IMR-90 (cell line): ENCODE measurements around the gene CWF19L1. TPM values are rescaled to one million over a fixed set of nuclear protein-coding genes. Genes with fewer than 3 reads are reported as not detected.
A peak's percentile ranks its signal among the peaks of the same experiment; 100 is the strongest.

Source experiments
- ATAC-seq: fragments of 200-7000 bp; cut with Tn5 transposase; 2 replicates; pipeline ENCODE4 v1.9.1; 2020; ENCODE audit warnings: low read depth, mild to moderate bottlenecking, moderate library complexity
- BruUV-seq: library from RNA; stranded (reverse); fragments of 400-500 nt; replicated peaks from 2 replicates; lab custom pipeline; 2021; lab: Mats Ljungman, UMichigan
- CTCF ChIA-PET: fragments of 300-600 bp; formaldehyde crosslinking; extraction: SDS; loops from one replicate; lab custom pipeline; 2021; ENCODE audit warnings: antibody characterized with exemption; lab: Yijun Ruan, JAX
- POLR2A ChIA-PET: fragments of 300-600 bp; sonication (Branson Sonifier 250); formaldehyde crosslinking; loops from one replicate; lab custom pipeline; 2022; ENCODE audit warnings: antibody characterized with exemption; ENCODE audit not compliant: unreplicated experiment; lab: Charles Lee
- DNase-seq: peaks from one replicate; pipeline ENCODE4 v3.0.0; 2013
- H2AFZ ChIP-seq: replicated peaks from 2 replicates; pipeline ENCODE3; 2013; ENCODE audit warnings: low read length, mild to moderate bottlenecking; ENCODE audit not compliant: poor library complexity
- H2AK5ac ChIP-seq: 2 replicates; pipeline ENCODE4 v1.6.1; 2013; ENCODE audit warnings: low read depth, low read length, inconsistent platforms
- H2AK9ac ChIP-seq: replicated peaks from 2 replicates; pipeline ENCODE3; 2013; ENCODE audit warnings: mild to moderate bottlenecking, low read depth, low read length, moderate library complexity; ENCODE audit not compliant: poor library complexity
- H2BK120ac ChIP-seq: 2 replicates; pipeline ENCODE4 v1.6.1; 2013; ENCODE audit warnings: low read depth, low read length, inconsistent platforms
- H2BK15ac ChIP-seq: 3 replicates; pipeline ENCODE4 v1.6.1; 2013; ENCODE audit warnings: low read depth, low read length, inconsistent platforms
- H2BK20ac ChIP-seq: 2 replicates; pipeline ENCODE4 v1.6.1; 2013; ENCODE audit warnings: low read depth, mild to moderate bottlenecking, inconsistent platforms, low read length, moderate library complexity
- H2BK5ac ChIP-seq: 2 replicates; pipeline ENCODE4 v1.6.1; 2013; ENCODE audit warnings: mild to moderate bottlenecking, low read depth, low read length, inconsistent platforms; ENCODE audit not compliant: poor library complexity, severe bottlenecking
- H3K14ac ChIP-seq: replicated peaks from 2 replicates; pipeline ENCODE4 v1.6.1; 2013; ENCODE audit warnings: low read depth, low read length, inconsistent platforms
- H3K18ac ChIP-seq: 2 replicates; pipeline ENCODE4 v1.6.1; 2013; ENCODE audit warnings: low read depth, low read length, control low read depth
- H3K23ac ChIP-seq: 2 replicates; pipeline ENCODE4 v1.6.1; 2013; ENCODE audit warnings: low read depth, low read length, inconsistent platforms
- H3K27ac ChIP-seq: 2 replicates; pipeline ENCODE4 v1.5.1; 2013; ENCODE audit warnings: mild to moderate bottlenecking, control low read depth, low read length; ENCODE audit not compliant: insufficient read depth
- H3K27me3 ChIP-seq: 2 replicates; pipeline ENCODE4 v1.6.1; 2013; ENCODE audit warnings: low read length; ENCODE audit not compliant: control insufficient read depth, insufficient read depth
- H3K36me3 ChIP-seq: 2 replicates; pipeline ENCODE4 v1.6.1; 2013; ENCODE audit warnings: low read length, mixed read lengths; ENCODE audit not compliant: control insufficient read depth, insufficient read depth
- H3K4ac ChIP-seq: 2 replicates; pipeline ENCODE4 v1.6.1; 2013; ENCODE audit warnings: low read depth, low read length, inconsistent platforms
- H3K4me1 ChIP-seq: 2 replicates; pipeline ENCODE4 v1.6.1; 2013; ENCODE audit warnings: low read length, mixed read lengths; ENCODE audit not compliant: control insufficient read depth, insufficient read depth
- H3K4me2 ChIP-seq: 2 replicates; pipeline ENCODE4 v1.6.1; 2013; ENCODE audit warnings: low read depth, mild to moderate bottlenecking, control low read depth, low read length, moderate library complexity
- H3K4me3 ChIP-seq: 2 replicates; pipeline ENCODE4 v1.5.1; 2013; ENCODE audit warnings: low read depth, mild to moderate bottlenecking, control low read depth, low read length, moderate library complexity; ENCODE audit not compliant: insufficient read depth
- H3K56ac ChIP-seq: 2 replicates; pipeline ENCODE4 v1.6.1; 2013; ENCODE audit warnings: low read length, inconsistent platforms; ENCODE audit not compliant: insufficient read depth; ENCODE audit errors: extremely low read depth
- H3K79me1 ChIP-seq, 2 experiments: 2 replicates each; pipeline ENCODE4 v1.6.1; 2013; ENCODE audit warnings: low read length in 2 of 2, inconsistent platforms in 1 of 2, low read depth in 1 of 2
- H3K9ac ChIP-seq: 2 replicates; pipeline ENCODE4 v1.6.1; 2013; ENCODE audit warnings: low read depth, low read length, control low read depth
- H3K9me1 ChIP-seq: 2 replicates; pipeline ENCODE4 v1.6.1; 2013; ENCODE audit warnings: low read length, inconsistent platforms; ENCODE audit not compliant: insufficient read depth
- H3K9me3 ChIP-seq: 2 replicates; pipeline ENCODE4 v1.6.1; 2013; ENCODE audit warnings: low read length; ENCODE audit not compliant: control insufficient read depth, insufficient read depth
- H4K20me1 ChIP-seq: 2 replicates; pipeline ENCODE4 v1.6.1; 2013; ENCODE audit warnings: low read length, inconsistent platforms; ENCODE audit not compliant: insufficient read depth
- H4K5ac ChIP-seq: 2 replicates; pipeline ENCODE4 v1.6.1; 2013; ENCODE audit warnings: mild to moderate bottlenecking, low read depth, low read length, control low read depth
- H4K8ac ChIP-seq, 2 experiments: 2 replicates each; pipeline ENCODE4 v1.6.1; 2013; ENCODE audit warnings: low read depth in 2 of 2, low read length in 2 of 2, control low read depth in 1 of 2, inconsistent platforms in 1 of 2
- H4K91ac ChIP-seq: 2 replicates; pipeline ENCODE4 v1.6.1; 2013; ENCODE audit warnings: low read depth, low read length, inconsistent platforms; ENCODE audit not compliant: insufficient read depth
- BHLHE40 ChIP-seq: fragments of 150-350 bp; IDR thresholded peaks from 2 replicates; pipeline ENCODE4 v1.6.1; 2016; ENCODE audit warnings: mild to moderate bottlenecking, low read depth, low read length
- CEBPB ChIP-seq: IDR thresholded peaks from 2 replicates; pipeline ENCODE4 v1.6.1; 2012; ENCODE audit warnings: low read depth, low read length, improper control_type of control experiment
- CTCF ChIP-seq: conservative IDR thresholded peaks from 2 replicates; pipeline ENCODE4 v1.5.1; 2012; ENCODE audit warnings: mild to moderate bottlenecking, low read depth, low read length, improper control_type of control experiment
- MAFK ChIP-seq: IDR thresholded peaks from 2 replicates; pipeline ENCODE4 v1.6.1; 2012; ENCODE audit warnings: low read depth, low read length, improper control_type of control experiment
- POLR2A ChIP-seq: IDR thresholded peaks from 2 replicates; pipeline ENCODE4 v1.6.1; 2012; ENCODE audit warnings: mild to moderate bottlenecking, low read depth, low read length
- RFX5 ChIP-seq: IDR thresholded peaks from 2 replicates; pipeline ENCODE4 v1.8.0; 2012; ENCODE audit warnings: low read depth, mild to moderate bottlenecking, low read length, moderate library complexity
- SMC3 ChIP-seq: fragments of 150-350 bp; IDR thresholded peaks from 2 replicates; pipeline ENCODE4 v1.6.1; 2016; ENCODE audit warnings: low read depth, mild to moderate bottlenecking, antibody characterized with exemption, low read length, moderate library complexity
- WGBS, 2 experiments: methylation state at CpG; one replicate each; pipeline versions ENCODE4 v1.1.5 to v1.1.7; 2013; ENCODE audit warnings: missing lambda C conversion rate in 2 of 2; ENCODE audit not compliant: insufficient read length in 1 of 2; ENCODE audit errors: extremely low coverage in 2 of 2; 5-methylcytosine and 5-hydroxymethylcytosine counted together
- dilution Hi-C: fragments of 300-500 bp; cut with HindIII; formaldehyde crosslinking; loops from one replicate; pipeline ENCODE4 v1.14.3; 2018; ENCODE audit warnings: low sequenced_read_pairs; ENCODE audit not compliant: unreplicated experiment
- in situ Hi-C: fragments of 300-500 bp; cut with MboI; formaldehyde crosslinking; loops from 3 replicates; pipeline ENCODE4 v1.14.3; 2019; ENCODE audit warnings: low sequenced_read_pairs, inconsistent platforms, mixed read lengths
- intact Hi-C: fragments of 100-400 bp; cut with micrococcal nuclease; formaldehyde crosslinking; loops from 2 replicates; pipeline ENCODE4 v1.10.0; 2022
- polyA plus RNA-seq, 3 experiments: library from polyadenylated mRNA; depleted of rRNA; stranded (reverse); fragments of >200 nt; gene quantifications; 2 replicates each; pipeline ENCODE4 v1.2.3, GENCODE V29; 2012; ENCODE audit warnings: low replicate concordance in 1 of 3
- total RNA-seq: library from RNA; depleted of rRNA; stranded (reverse); fragments of >200 nt; gene quantifications from 2 replicates; pipeline ENCODE4 v1.2.3, GENCODE V29; 2012

The CWF19L1 gene
- total and polyA plus RNA-seq, 2 of the 4 experiments (the other 2 are of a cell fraction) = 10.2 to 30.8 TPM

GRCh38 chr10:100265821-100266485, 1.5 kb downstream of the CWF19L1 start:
- intact Hi-C loops = no loop called here

More at GRCh38 chr10:100265821-100266485, 1.5 kb downstream of the CWF19L1 start:
- H3K14ac ChIP-seq = no peak overlapping the region
- ChIA-PET POLR2A (no interaction called here), CTCF (no interaction called here)
- no peak overlapping the region for H2BK120ac ChIP-seq
- no peaks in the 10 kb centered on the region for H4K20me1 ChIP-seq
- H3K36me3 ChIP-seq = peaks cover 2% of the 10 kb centered on the region; the same call in 1 of the 2 replicates
- H3K4me2 ChIP-seq = peak overlapping the region; percentile 44; the same call in 1 of the 2 replicates
- H2AK9ac ChIP-seq = no peak overlapping the region
- WGBS, 2 experiments = 95% methylated on average over 7 of the region's 15 CpGs; no CpG with 5 or more reads in 1 of the 2 experiments
- H3K9ac ChIP-seq = no peak overlapping the region
- in situ Hi-C loops = no loop called here
- TF ChIP-seq CTCF = no peak
- TF ChIP-seq CEBPB = no peak
- TF ChIP-seq SMC3 = no peak
- no peak for TF ChIP-seq RFX5
- no peak for TF ChIP-seq MAFK
- no peak for TF ChIP-seq BHLHE40
- no peak for TF ChIP-seq POLR2A
- peaks cover 24 to 32% of the 10 kb centered on the region in 2 experiments for H3K79me1 ChIP-seq
- ATAC-seq = no peak
- no peak overlapping the region for H4K91ac ChIP-seq
- H2BK15ac ChIP-seq = no peak overlapping the region
- no peak overlapping the region for H3K4me3 ChIP-seq
- no peak overlapping the region for H2BK5ac ChIP-seq
- H3K27me3 ChIP-seq = no peaks in the 10 kb centered on the region
- no peak overlapping the region for H3K18ac ChIP-seq
- no peak overlapping the region for H3K23ac ChIP-seq
- DNase-seq = no peak
- no peak overlapping the region for H3K4ac ChIP-seq
- H3K56ac ChIP-seq = no peak overlapping the region
- no peak overlapping the region for H4K5ac ChIP-seq
- H3K9me3 ChIP-seq = no peaks in the 10 kb centered on the region
- dilution Hi-C loops = no loop called here
- BruUV-seq = no TSS peak
- no peaks in the 10 kb centered on the region; the same call in 1 of the 2 replicates for H3K4me1 ChIP-seq
- H3K9me1 ChIP-seq = no peaks in the 10 kb centered on the region; the same call in 1 of the 2 replicates
- H3K27ac ChIP-seq = no peak overlapping the region
- H2AFZ ChIP-seq = no peak overlapping the region
- no peak overlapping the region for H2AK5ac ChIP-seq
- H2BK20ac ChIP-seq = no peak overlapping the region
- H4K8ac ChIP-seq = no peak overlapping the region
